Fibroblast of lung (primary cell): Measurements from ENCODE around the gene AMOT.

ENCODE experiments used
- CTCF ChIP-seq, 2 donors: IDR thresholded peaks in 1 of 2; conservative IDR thresholded peaks in 1 of 2; 1 replicate in 1 of 2; 2 replicates in 1 of 2; pipeline ENCODE4 v1.5.1; 2011 to 2012; ENCODE audit warnings: low read length in 2 of 2, control low read depth in 1 of 2, inconsistent platforms in 1 of 2, low read depth in 1 of 2, mild to moderate bottlenecking in 1 of 2
- EZH2 ChIP-seq: IDR thresholded peaks from 2 replicates; pipeline ENCODE4 v1.5.1; 2012; ENCODE audit warnings: low read length, control low read depth, mild to moderate bottlenecking; ENCODE audit errors: missing control alignments

GRCh38 chrX:112800971-112801775 is 39.5 kb downstream of the AMOT start:
- TF ChIP-seq EZH2 (no peak), CTCF (conservative IDR thresholded peaks at IDR 0.05 in 1 of 2, IDR thresholded peaks at IDR 0.05 in 1 of 2; ENCODE audit: low read depth in 1 of 2, low read length in 2 of 2) (no peak)
